Cerebellar cortex (tissue), 1 donor: Measurements from ENCODE around the gene CDK14.

Experiments used
- DNase-seq: peaks from one replicate; pipeline ENCODE4 v3.0.0-alpha.2; 2015; ENCODE audit warnings: low spot score

Gene CDK14

GRCh38 chr7:91005841-91006240 is 409.7 kb downstream of the CDK14 start:
- DNase-seq = no peak

GRCh38 chr7:91007371-91007770 is 411.2 kb downstream of the CDK14 start:
- DNase-seq = no peak

- no peak for DNase-seq
Measured at GRCh38 chr7:91013078-91013477, 417.0 kb downstream of the CDK14 start.

GRCh38 chr7:91019686-91020385 is 423.7 kb downstream of the CDK14 start:
- no peak for DNase-seq

- no peak for DNase-seq
Measured at GRCh38 chr7:91020636-91021385, 424.7 kb downstream of the CDK14 start.

GRCh38 chr7:91021956-91022355 is 425.8 kb downstream of the CDK14 start:
- DNase-seq = no peak

- DNase-seq = no peak
Measured at GRCh38 chr7:91025906-91026390, 429.8 kb downstream of the CDK14 start.

GRCh38 chr7:91029688-91030087 is 433.6 kb downstream of the CDK14 start:
- no peak for DNase-seq

- peak; percentile 41 for DNase-seq
Measured at GRCh38 chr7:91030680-91031380, 434.7 kb downstream of the CDK14 start.

GRCh38 chr7:91031757-91032156 is 435.6 kb downstream of the CDK14 start:
- DNase-seq = no peak

GRCh38 chr7:91033574-91033973 is 437.5 kb downstream of the CDK14 start:
- peak; percentile 35 for DNase-seq

- DNase-seq = peak; percentile 88
Measured at GRCh38 chr7:91034459-91035368, 438.6 kb downstream of the CDK14 start.

GRCh38 chr7:91039033-91039432 is 442.9 kb downstream of the CDK14 start:
- no peak for DNase-seq

- DNase-seq = peak; percentile 30
Measured at GRCh38 chr7:91041141-91041540, 445.0 kb downstream of the CDK14 start.

- DNase-seq = no peak
Measured at GRCh38 chr7:91041901-91042484, 445.9 kb downstream of the CDK14 start.

- no peak for DNase-seq
Measured at GRCh38 chr7:91043186-91043585, 447.1 kb downstream of the CDK14 start.

GRCh38 chr7:91043924-91044645 is 448.0 kb downstream of the CDK14 start:
- no peak for DNase-seq

- no peak for DNase-seq
Measured at GRCh38 chr7:91045606-91046005, 449.5 kb downstream of the CDK14 start.

GRCh38 chr7:91046322-91047089 is 450.4 kb downstream of the CDK14 start:
- no peak for DNase-seq

- DNase-seq = no peak
Measured at GRCh38 chr7:91047636-91048035, 451.5 kb downstream of the CDK14 start.
